AG09309 (cell line): ENCODE results near the gene KCNQ4.

Experiments
- DNase-seq: peaks from one replicate; pipeline ENCODE4 v3.0.0-alpha.2; 2010; ENCODE audit warnings: low read depth
- H3K4me3 ChIP-seq: 2 replicates; pipeline ENCODE4 v1.5.1; 2011; ENCODE audit warnings: mild to moderate bottlenecking, low read depth, low read length, moderate library complexity; ENCODE audit not compliant: control insufficient read depth
- CTCF ChIP-seq: IDR thresholded peaks from 2 replicates; pipeline ENCODE4 v1.5.1; 2011; ENCODE audit warnings: mild to moderate bottlenecking, low read depth, low read length, inconsistent platforms; ENCODE audit not compliant: insufficient read depth, control insufficient read depth; ENCODE audit errors: missing control alignments

Gene KCNQ4

GRCh38 chr1:40868051-40868723 lies 84.6 kb downstream of the KCNQ4 start:
- peak; percentile 37 for DNase-seq
- no peak overlapping the region for H3K4me3 ChIP-seq
- TF ChIP-seq CTCF: no peak

- no peak for TF ChIP-seq CTCF
- no peak overlapping the region for H3K4me3 ChIP-seq
- DNase-seq: no peak
Observed at GRCh38 chr1:40870135-40870728, 86.6 kb downstream of the KCNQ4 start.

GRCh38 chr1:40872276-40872675 lies 88.7 kb downstream of the KCNQ4 start:
- no peak for DNase-seq
- TF ChIP-seq CTCF: no peak
- H3K4me3 ChIP-seq: no peak overlapping the region

- H3K4me3 ChIP-seq: no peak overlapping the region
- no peak for TF ChIP-seq CTCF
- DNase-seq: no peak
Observed at GRCh38 chr1:40873863-40874472, 90.4 kb downstream of the KCNQ4 start.

- H3K4me3 ChIP-seq: no peak overlapping the region
- DNase-seq: no peak
- no peak for TF ChIP-seq CTCF
Observed at GRCh38 chr1:40876436-40876761, 92.8 kb downstream of the KCNQ4 start.

GRCh38 chr1:40876891-40877290 lies 93.3 kb downstream of the KCNQ4 start:
- no peak for TF ChIP-seq CTCF
- H3K4me3 ChIP-seq: no peak overlapping the region
- no peak for DNase-seq
